Endothelial cell of umbilical vein (primary cell): Measurements from ENCODE around the gene SRP9.
"Not testable (repeated sequence)": the region's sequence is repeated elsewhere in the genome, so short reads cannot be mapped to it uniquely, and the experiment has no call there.

ENCODE experiments used
- CTCF ChIP-seq, 2 donors: IDR thresholded peaks; 1 replicate in 1 of 2; 2 replicates in 1 of 2; pipeline ENCODE4 v1.5.1; 2011; ENCODE audit warnings: low read length in 2 of 2, mild to moderate bottlenecking in 2 of 2, moderate library complexity in 2 of 2, control low read depth in 1 of 2, inconsistent platforms in 1 of 2, low read depth in 1 of 2; ENCODE audit not compliant: insufficient read depth in 1 of 2; ENCODE audit errors: extremely low read depth in 1 of 2
- EZH2 ChIP-seq: IDR thresholded peaks from 2 replicates; pipeline ENCODE4 v1.6.1; 2012; ENCODE audit warnings: borderline replicate concordance, low read depth, mild to moderate bottlenecking, moderate library complexity, low read length, inconsistent platforms; ENCODE audit not compliant: severe bottlenecking
- FOS ChIP-seq: IDR thresholded peaks from 2 replicates; pipeline ENCODE4 v1.6.1; 2011; ENCODE audit warnings: mild to moderate bottlenecking, low read length, moderate library complexity, borderline replicate concordance; ENCODE audit not compliant: insufficient read depth
- GATA2 ChIP-seq: IDR thresholded peaks from 2 replicates; pipeline ENCODE4 v1.7.0; 2011; ENCODE audit warnings: low read depth, mild to moderate bottlenecking, moderate library complexity, mixed read lengths, low read length; ENCODE audit not compliant: insufficient read length, insufficient read depth
- MAX ChIP-seq: IDR thresholded peaks from 2 replicates; pipeline ENCODE4 v1.6.1; 2011; ENCODE audit not compliant: insufficient read depth, insufficient read length
- MYC ChIP-seq: IDR thresholded peaks from one replicate; pipeline ENCODE4 v1.6.1; 2011; ENCODE audit warnings: mild to moderate bottlenecking, low read depth, low read length
- POLR2A ChIP-seq: IDR thresholded peaks from 2 replicates; pipeline ENCODE4 v1.6.1; 2012; ENCODE audit warnings: low read depth, mild to moderate bottlenecking, control low read depth, low read length
- POLR2AphosphoS5 ChIP-seq: IDR thresholded peaks from 2 replicates; pipeline ENCODE4 v1.6.1; 2012; ENCODE audit warnings: low read depth, mild to moderate bottlenecking, control low read depth, low read length, moderate library complexity; ENCODE audit not compliant: insufficient read depth

- not testable (repeated sequence) for TF ChIP-seq POLR2AphosphoS5; CTCF (IDR thresholded peaks at IDR 0.05; ENCODE audit: extremely low read depth in 1 of 2, insufficient read depth in 1 of 2, low read depth in 1 of 2, low read length in 2 of 2); MAX; POLR2A; MYC; EZH2; FOS; GATA2
Measured at GRCh38 chr1:225796097-225796496, 18.5 kb downstream of the SRP9 start.
